Raji (cell line): ENCODE results near the gene CNPY2.

Experiments
- POLR2A ChIP-seq: IDR thresholded peaks from 2 replicates; pipeline ENCODE4 v1.6.1; 2011; ENCODE audit warnings: low read depth, low read length, control low read depth; ENCODE audit not compliant: insufficient read depth

CNPY2 gene

DNA sequence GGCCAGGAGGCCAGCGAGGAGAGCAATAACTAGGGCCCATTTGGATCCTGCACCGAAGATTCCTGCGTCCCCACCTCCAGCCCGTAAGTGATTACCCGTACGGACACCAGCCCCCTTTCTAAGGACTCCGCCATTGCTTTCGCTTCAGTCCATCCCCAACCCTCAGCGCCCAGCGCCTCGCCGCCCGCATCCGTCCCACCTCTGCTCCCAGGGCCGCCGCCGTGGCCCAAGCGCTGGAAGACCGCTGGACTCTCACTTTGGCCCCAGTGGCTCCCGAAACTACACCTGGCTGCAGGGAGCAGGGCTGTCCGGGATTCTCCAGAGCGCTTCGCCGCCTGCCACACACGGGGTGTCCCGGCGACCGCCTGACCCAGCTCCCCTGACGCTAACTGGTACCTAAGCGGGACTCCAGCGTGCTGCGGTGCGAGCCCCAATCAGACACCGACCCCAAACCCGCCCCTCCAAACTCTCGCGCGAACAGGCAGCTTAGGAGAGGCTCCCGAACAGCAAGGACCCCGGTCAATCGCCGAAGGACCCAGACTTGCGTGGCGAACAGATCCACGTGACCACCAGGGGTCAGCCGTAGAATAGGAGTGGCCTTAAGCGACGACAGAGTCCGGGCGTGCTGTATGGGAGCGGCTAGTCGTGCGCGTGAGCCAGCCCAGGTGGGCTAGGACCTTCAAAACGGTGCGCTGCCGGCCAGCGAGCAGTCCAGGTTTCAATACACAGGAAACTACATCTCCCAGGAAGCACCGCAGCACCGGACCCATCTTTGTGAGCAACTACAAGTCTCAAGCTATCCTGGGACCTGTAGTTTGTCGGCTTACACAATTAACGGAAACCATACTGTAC, at the start of gene CNPY2:
Gene CNPY2, minus strand, starts transcription at position 367 of the 852 bp plus-strand sequence. CDS start 771 bp downstream, outside the sequence.
- TF ChIP-seq POLR2A = peak; percentile 93

DNA sequence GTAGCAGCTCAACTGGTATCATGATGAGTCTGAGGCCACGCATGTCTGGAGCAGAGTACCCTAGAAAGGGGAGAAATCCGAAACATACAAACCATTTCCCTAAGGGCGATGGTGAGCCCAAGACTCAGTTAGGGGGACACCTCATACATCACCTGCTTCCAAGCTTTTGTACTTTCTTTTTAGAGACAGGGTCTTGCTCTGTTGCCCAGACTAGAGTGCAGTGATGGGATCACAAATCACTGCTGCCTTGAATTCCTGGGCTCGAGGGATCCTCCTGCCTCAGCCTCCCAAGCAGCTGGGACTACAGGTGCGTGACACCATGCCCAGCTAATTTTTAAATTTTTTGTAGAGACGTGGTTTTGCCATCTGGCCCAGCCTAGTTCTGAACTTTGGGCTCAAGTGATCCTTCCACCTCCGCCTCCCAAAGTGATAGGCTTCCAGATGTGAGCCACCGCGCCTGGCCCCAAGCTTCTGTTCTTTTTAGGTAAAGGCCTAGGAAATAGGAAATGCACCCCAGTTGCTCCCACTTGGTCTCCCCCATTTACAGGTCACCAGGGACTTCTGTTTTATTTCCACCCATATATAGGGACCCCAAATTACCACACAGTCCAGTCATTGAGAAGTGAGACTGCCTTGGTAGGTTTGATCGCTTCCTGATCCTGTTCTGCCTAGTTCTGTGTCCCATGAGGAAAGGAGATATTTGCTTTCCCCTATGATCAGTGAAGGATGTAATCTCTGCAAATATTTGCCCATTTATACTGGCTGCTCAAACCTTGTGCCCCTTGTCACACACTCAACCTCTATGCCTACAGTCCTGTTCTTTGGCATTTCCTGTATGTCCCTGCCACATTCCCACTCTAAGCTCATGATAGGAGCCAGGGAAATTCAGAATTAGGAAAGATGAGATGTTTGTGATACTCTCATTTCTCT, 46.6 kb upstream of the CNPY2 start, which contains the start of gene APOF:
Gene APOF, minus strand, starts transcription at position 728 of the 930 bp plus-strand sequence. Its CDS starts 112 bp downstream, at position 616.
- TF ChIP-seq POLR2A = no peak

DNA sequence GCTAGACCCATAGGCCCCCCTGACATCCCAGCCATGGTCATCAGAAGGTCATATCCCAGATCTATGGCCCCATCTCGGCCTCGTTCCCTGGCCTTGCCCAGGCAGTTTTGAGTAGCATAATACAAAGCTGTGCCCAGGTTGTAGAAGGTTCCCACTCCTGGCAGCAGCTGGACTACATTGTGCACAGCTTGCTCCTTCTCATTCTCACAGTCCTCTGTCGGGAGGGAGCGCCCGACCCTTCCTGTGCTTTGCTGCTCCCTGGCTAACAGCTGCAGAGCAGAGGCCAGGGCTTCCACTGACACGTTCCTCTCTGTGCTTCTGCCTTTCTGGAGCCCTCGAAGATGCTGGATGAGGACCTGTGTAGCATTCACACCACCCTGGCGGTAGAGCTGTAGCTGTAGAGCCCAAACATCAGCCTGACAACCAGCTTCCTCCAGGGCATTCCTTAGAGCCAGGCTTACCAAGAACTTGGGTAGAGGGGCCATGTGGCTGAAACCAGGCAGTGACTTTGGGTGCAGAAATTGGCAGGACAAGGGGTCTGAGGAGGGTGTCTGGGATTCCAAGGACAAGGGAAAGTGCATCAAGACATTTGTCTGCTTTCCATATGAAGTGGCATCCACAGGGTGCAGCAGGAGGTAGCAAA, 45.8 kb upstream of the CNPY2 start:
- TF ChIP-seq POLR2A = no peak

DNA sequence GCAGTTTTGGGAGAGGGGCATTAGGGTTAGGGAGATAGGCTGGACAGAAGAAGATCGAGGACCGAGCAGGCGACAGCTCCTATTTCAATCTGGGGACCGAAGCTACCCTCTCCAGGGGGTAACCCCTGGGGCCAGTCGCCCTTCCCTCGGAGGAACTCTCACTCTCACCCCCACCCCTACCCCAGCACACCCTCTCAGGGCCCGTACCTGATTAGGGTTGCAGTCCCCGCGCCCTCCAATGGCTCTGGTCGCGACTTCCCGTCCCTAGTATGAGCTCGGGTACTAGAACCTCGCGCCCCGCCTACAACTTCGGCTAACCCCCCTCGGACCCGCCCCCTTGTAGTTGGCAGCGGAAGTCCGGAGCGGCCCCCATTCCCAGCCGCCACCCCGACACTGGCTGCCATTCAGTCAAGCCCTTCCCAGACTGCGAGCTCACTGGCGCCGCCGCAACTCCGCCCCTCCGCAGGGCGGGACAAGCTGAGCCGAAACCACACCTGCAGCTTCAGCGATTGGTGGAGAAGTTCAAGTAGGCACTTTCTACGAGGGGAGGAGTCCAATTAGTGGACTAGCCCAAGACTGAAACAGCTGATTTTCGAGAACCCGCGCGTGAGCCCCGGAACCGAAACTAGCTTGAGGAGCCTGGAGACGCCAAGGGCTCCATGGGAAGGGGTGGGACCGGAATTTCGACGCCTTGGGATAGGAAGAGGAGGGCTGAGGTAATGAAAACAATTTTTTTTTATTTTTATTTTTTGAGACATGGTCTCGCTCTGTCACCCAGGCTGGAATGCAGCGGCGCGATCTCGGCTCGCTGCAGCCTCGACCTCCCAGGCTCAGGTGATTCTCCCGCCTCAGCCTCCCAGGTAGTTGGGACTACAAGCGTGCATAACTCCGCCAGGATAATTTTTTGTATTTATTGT, 44.3 kb upstream of the CNPY2 start, which contains the start of gene STAT2:
Gene STAT2, minus strand, starts transcription at position 257 of the 917 bp plus-strand sequence. CDS start 3,536 bp downstream, outside the sequence.
- TF ChIP-seq POLR2A = peak; percentile 82

DNA sequence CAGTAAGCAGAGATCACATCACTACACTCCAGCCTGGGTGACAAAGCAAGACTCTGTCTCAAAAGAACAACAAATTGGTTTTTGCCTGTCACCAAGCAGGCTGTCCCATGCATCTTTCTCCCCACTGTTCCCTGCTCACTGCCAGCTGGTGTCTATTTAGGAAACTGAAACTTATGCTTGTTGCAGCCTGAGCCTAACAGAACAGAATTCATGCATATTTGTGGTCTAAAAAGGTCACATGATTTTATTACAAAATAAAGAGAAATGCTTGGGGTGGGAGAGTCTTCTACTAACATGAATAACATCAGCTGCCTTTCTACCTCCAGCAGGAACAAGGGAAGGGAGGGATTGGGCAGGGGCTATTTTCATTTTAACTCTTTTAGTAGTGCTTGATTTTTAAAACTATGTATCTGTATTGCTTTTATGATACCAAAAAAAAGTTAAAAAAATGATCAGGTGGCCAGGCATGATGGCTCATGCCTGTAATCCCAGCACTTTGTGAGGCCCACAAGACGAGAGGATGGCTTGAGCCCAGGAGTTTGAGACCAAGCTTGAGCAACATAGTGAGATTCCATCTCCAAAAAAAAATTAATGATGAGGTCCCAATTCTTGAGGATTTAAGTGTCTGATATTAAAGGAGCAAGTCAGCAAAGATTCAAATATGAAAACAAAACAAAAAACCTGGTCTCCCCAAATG, 43.2 kb upstream of the CNPY2 start:
- no peak for TF ChIP-seq POLR2A

DNA sequence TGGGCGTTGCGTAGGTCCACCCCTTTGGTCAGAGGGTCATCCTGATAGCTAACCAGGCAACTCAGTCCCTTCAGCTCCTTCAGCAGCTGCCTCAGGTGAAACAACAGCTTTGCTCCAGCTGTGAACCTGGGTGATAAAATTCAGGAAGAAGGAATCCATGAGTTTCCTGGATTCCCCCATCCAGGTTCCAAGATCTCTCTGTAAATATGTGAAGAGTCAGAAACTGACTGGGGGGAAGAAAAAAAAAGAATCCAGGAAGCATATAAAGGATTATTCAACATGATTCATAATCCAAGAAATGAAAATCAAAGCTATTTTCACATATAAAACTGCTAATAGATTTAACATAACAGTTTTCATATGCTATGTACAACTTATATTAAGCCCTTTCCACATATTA, 35.5 kb upstream of the CNPY2 start:
- TF ChIP-seq POLR2A = no peak

DNA sequence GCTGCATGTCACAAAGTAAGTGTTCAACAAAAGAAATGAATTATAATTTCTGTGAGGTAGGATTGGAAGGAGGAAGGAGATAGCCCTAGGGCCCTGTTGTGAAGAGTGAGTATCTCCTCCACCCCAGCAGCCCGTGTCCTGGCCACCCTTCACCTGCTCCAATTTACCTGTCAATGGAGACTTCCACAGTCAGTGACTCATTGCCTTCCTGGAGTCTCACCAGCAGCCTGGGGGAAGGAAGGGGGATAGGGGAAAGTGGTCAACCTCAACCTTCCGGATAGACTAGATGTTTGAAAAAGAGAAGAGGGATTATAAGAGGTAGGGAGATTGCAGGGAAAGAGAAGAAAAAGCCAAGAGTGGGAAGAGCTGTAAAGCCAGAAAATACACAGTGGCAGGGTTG, 34.9 kb upstream of the CNPY2 start:
- no peak for TF ChIP-seq POLR2A

DNA sequence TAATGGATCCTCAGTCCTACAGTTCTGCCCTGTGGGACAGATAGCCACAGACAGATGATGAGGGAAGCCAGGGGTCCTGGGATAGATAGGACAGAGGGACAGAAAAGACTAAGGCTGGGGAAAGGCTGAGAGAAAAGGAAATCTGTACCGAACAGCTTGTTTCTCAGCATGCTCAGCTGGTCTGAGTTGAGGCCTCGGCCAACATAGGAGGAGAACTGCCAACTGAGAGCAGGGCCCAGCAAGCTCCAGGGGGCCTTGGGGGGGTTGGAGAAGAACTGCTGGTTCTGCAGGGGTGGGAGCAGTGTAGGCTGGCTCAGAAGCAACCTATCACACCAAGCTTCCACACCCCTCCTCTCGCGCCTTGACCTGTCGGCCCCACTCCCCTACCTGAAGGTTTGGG, 33.0 kb upstream of the CNPY2 start:
- TF ChIP-seq POLR2A = no peak

DNA sequence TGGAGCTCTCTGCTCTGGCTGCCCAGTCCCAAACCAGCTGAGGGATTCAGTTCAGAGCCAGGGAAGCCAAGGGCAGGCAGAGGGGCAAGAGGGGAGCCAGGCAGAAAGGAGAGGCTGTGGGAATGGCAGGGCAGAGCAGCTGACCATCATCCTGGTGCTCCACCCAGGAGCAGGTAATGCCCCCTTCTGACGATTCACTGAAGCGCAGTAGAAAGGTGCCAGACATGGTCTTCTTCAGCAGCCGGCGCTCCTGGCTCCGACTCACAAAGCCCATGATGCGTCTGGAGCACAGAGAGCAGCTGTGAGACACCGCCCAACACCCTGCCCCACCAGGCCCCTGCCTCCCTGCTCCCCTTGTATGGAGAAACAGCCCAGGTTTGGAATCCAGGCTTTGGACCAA, 30.9 kb upstream of the CNPY2 start:
- no peak for TF ChIP-seq POLR2A

DNA sequence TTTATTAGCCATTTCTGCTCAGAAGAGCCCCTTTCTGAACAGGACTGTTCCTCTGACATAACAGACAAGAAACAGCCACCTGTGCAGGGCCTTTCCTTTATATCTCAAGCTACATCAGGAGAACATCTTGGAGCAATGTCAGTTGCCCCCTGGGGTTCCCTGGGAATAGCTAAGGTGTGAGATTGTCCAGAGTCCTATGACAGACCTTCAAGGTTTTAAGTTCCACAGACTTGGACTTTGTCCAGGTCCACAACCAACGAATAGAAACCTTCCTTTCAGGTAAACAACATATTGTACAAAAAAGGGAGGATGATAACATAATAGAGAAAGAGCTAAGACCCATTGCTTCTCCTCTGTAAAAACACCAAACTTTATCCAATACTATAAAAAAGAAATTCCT, 25.8 kb upstream of the CNPY2 start:
- TF ChIP-seq POLR2A = no peak

DNA sequence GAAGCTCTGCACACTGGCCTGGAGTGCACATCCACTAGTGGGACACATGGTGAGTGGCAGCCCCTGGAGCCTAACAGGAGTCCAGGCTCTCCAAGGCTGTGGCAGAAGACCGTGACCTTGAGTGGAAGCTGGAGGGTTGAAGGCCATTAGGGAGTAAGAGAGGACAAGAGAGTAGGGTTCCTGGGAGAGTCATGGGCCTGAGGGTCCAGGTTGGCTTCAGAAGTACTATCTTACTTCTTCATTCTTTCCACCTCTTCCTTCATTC, 23.3 kb upstream of the CNPY2 start:
- TF ChIP-seq POLR2A = no peak

DNA sequence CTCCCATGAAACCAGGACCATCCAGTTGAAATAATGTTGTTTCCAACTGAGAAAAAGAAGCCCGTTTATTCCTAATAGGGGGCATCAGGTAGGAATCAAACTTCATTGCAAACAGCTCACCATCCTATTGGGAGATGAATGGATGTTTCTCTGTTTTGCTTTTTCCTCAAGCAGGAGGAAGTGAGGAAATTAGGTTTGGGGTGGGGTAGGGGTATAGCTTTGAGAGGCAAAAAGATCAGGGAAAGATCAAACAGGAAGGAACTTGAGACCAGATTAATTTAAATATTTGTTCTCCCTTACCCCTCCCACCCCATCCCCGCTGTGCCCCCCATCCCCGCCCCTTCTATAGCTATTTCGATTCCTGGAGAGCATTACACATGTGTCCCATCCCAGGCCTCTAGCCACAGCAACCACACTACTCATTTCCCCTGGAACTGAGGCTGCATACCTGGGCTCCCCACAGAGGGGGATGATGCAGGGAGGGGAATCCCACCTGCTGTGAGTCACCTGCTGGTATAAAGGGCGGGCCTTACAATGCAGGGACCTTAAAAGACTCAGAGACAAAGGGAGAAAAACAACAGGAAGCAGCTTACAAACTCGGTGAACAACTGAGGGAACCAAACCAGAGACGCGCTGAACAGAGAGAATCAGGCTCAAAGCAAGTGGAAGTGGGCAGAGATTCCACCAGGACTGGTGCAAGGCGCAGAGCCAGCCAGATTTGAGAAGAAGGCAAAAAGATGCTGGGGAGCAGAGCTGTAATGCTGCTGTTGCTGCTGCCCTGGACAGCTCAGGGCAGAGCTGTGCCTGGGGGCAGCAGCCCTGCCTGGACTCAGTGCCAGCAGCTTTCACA, 22.7 kb upstream of the CNPY2 start, which contains the start of gene IL23A:
Gene IL23A, plus strand, starts transcription at position 577 of the 850 bp plus-strand sequence. Its CDS starts 161 bp downstream, at position 738.
- TF ChIP-seq POLR2A = no peak
